Measurements from ENCODE around the gene RAB33B. TPM values are rescaled to one million over a fixed set of nuclear protein-coding genes. Genes with fewer than 3 reads are reported as not detected.

RAB33B gene
- total and polyA plus RNA-seq, 10 of the 15 experiments (the other 5 are each of a cell fraction or from before 2014, with no cell fraction given) = 3.2 to 10.7 (median 7.5) TPM

DNA sequence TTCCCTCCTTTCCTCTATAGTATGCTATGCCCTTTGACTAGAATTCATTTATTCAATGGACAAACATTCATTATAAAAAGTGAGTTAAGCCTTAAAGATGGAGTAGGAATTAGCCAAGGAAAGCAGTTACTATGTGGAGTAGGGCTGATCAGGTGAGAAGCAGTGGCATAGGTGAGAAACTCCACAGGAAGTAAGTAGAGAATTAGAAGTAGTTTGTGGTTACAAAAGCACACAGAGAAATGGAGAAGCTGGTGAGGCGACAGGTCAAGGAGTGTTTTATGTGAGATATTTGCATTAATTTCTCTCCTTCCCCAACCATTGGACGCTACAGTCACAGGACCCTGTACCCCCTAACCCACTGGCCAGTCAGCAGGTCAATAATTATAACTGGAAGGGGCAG is 71.5 kb downstream of the RAB33B start:
- DNase-seq (ENCODE audit: low read depth, low spot score) (peak; percentile 23), FAIRE-seq (no peak), ATAC-seq (peak; percentile 37)
- POLR2A ChIA-PET = no interaction called here
- Histone ChIP-seq H4K20me1 (ENCODE audit: control insufficient read depth, insufficient read depth) (no peaks in the 10 kb centered on the region), H3K27me3 (replicated peaks in 1 of 2; ENCODE audit: control insufficient read depth in 2 of 2, insufficient read depth in 2 of 2, low read length in 1 of 2) (no peaks in the 10 kb centered on the region), H3K36me3 (ENCODE audit: control insufficient read depth in 2 of 2, insufficient read depth in 2 of 2, low read length in 1 of 2) (no peaks in the 10 kb centered on the region), H3K9me3 (replicated peaks; ENCODE audit: control insufficient read depth, insufficient read depth, low read length) (no peaks in the 10 kb centered on the region), H3K4me3 (no peak overlapping the region), H2AFZ (ENCODE audit: control insufficient read depth, low read depth, low read length) (no peak overlapping the region), H3K4me1 (ENCODE audit: control insufficient read depth, insufficient read depth, low read length) (peaks cover 48% of the 10 kb centered on the region), H3K27ac (ENCODE audit: control insufficient read depth, insufficient read depth) (no peak overlapping the region), H3K79me2 (ENCODE audit: control insufficient read depth, insufficient read depth, low read length) (no peaks in the 10 kb centered on the region), H3K4me2 (ENCODE audit: control insufficient read depth, insufficient read depth) (0 out of 2 replicates have a peak overlapping the region, but pooled peaks have one; percentile 1), H3K9ac (ENCODE audit: control insufficient read depth, insufficient read depth, low read length) (no peak overlapping the region)
- RAD21 ChIA-PET (ENCODE audit: unreplicated experiment) = no interaction called here
- in situ Hi-C loops (cut with MboI) = no loop called here
- intact Hi-C loops (cut with micrococcal nuclease; ENCODE audit: unreplicated experiment) = no loop called here
- WGBS (ENCODE audit: insufficient coverage, insufficient replicate concordance, low lambda C conversion rate, missing lambda C conversion rate) = 25% methylated on average over 2 of the region's 2 CpGs
- SMC1A ChIA-PET (ENCODE audit: uncharacterized antibody, unreplicated experiment) = no interaction called here
- no TSS peak for BruUV-seq (replicated peaks)
- CTCF ChIA-PET = interaction anchor here (1.0 to 1.2 kb wide), 2 partner anchors 16 to 27 kb away, joined by 3 to 4 read pairs; no protein-coding TSS in a partner anchor
- TF ChIP-seq CEBPB (IDR thresholded peaks at IDR 0.05; ENCODE audit: borderline replicate concordance in 1 of 2, low read depth in 2 of 2, low read length in 2 of 2) (no peak), NFYB (IDR thresholded peaks at IDR 0.05; ENCODE audit: insufficient read depth, low read depth, low read length) (peak; percentile 38; the same call in 1 of the 2 replicates), RCOR1 (conservative IDR thresholded peaks at IDR 0.05; ENCODE audit: low read depth, low read length) (no peak), JUNB (IDR thresholded peaks at IDR 0.05) (no peak), IKZF2 (IDR thresholded peaks at IDR 0.05) (peak; percentile 14 to 17; a peak in 1 of 4 replicates), RAD51 (IDR thresholded peaks at IDR 0.05) (0 out of 2 replicates have a peak, but pooled peaks have one; percentile 12), RBBP5 (conservative IDR thresholded peaks at IDR 0.05) (no peak), ZNF217 (IDR thresholded peaks at IDR 0.05) (no peak), ATF3 (IDR thresholded peaks at IDR 0.05; ENCODE audit: borderline replicate concordance, extremely low read depth, low read depth, low read length) (no peak), NR2F1 (conservative IDR thresholded peaks at IDR 0.05) (no peak), STAT3 (IDR thresholded peaks at IDR 0.05; ENCODE audit: low read depth, low read length) (no peak), ZNF24 (IDR thresholded peaks at IDR 0.05) (no peak), RUNX3 (IDR thresholded peaks at IDR 0.05; ENCODE audit: low read length) (peak; percentile 89), NBN (IDR thresholded peaks at IDR 0.05) (no peak), ASH2L (IDR thresholded peaks at IDR 0.05; ENCODE audit: borderline replicate concordance, low read depth) (no peak)
- TF ChIP-seq, protein P1, sequence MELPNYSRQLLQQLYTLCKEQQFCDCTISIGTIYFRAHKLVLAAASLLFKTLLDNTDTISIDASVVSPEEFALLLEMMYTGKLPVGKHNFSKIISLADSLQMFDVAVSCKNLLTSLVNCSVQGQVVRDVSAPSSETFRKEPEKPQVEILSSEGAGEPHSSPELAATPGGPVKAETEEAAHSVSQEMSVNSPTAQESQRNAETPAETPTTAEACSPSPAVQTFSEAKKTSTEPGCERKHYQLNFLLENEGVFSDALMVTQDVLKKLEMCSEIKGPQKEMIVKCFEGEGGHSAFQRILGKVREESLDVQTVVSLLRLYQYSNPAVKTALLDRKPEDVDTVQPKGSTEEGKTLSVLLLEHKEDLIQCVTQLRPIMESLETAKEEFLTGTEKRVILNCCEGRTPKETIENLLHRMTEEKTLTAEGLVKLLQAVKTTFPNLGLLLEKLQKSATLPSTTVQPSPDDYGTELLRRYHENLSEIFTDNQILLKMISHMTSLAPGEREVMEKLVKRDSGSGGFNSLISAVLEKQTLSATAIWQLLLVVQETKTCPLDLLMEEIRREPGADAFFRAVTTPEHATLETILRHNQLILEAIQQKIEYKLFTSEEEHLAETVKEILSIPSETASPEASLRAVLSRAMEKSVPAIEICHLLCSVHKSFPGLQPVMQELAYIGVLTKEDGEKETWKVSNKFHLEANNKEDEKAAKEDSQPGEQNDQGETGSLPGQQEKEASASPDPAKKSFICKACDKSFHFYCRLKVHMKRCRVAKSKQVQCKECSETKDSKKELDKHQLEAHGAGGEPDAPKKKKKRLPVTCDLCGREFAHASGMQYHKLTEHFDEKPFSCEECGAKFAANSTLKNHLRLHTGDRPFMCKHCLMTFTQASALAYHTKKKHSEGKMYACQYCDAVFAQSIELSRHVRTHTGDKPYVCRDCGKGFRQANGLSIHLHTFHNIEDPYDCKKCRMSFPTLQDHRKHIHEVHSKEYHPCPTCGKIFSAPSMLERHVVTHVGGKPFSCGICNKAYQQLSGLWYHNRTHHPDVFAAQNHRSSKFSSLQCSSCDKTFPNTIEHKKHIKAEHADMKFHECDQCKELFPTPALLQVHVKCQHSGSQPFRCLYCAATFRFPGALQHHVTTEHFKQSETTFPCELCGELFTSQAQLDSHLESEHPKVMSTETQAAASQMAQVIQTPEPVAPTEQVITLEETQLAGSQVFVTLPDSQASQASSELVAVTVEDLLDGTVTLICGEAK (IDR thresholded peaks at IDR 0.05; ENCODE audit: borderline replicate concordance) = no peak
- TF ChIP-seq, protein P2, sequence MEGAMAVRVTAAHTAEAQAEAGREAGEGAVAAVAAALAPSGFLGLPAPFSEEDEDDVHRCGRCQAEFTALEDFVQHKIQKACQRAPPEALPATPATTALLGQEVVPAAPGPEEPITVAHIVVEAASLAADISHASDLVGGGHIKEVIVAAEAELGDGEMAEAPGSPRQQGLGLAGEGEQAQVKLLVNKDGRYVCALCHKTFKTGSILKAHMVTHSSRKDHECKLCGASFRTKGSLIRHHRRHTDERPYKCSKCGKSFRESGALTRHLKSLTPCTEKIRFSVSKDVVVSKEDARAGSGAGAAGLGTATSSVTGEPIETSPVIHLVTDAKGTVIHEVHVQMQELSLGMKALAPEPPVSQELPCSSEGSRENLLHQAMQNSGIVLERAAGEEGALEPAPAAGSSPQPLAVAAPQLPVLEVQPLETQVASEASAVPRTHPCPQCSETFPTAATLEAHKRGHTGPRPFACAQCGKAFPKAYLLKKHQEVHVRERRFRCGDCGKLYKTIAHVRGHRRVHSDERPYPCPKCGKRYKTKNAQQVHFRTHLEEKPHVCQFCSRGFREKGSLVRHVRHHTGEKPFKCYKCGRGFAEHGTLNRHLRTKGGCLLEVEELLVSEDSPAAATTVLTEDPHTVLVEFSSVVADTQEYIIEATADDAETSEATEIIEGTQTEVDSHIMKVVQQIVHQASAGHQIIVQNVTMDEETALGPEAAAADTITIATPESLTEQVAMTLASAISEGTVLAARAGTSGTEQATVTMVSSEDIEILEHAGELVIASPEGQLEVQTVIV (IDR thresholded peaks at IDR 0.05; ENCODE audit: borderline replicate concordance, partially characterized antibody) = no peak

All from GM12878 (cell line).